ENCODE results near the gene DQX1. TPM values are rescaled to one million over a fixed set of nuclear protein-coding genes. Genes with fewer than 3 reads are reported as not detected.

DQX1 gene
- total and polyA plus RNA-seq, 2 experiments from 2014 or later = not detected

- TF ChIP-seq EZH2phosphoT487 (IDR thresholded peaks at IDR 0.05; ENCODE audit: insufficient read depth, low read depth) = no peak
- TF ChIP-seq EZH2 (IDR thresholded peaks at IDR 0.05; ENCODE audit: insufficient read depth, poor library complexity, severe bottlenecking) = no peak
- peak overlapping the region; percentile 84 for H3K4me2 ChIP-seq (ENCODE audit: unreplicated experiment)
Observed at GRCh38 chr2:74552914-74553811, 27.1 kb upstream of the DQX1 start.

GRCh38 chr2:74551942-74552913, 26.2 kb upstream of the DQX1 start:
- no peaks in the 10 kb centered on the region for H3K9me3 ChIP-seq (ENCODE audit: low read depth)
- TF ChIP-seq EZH2 (IDR thresholded peaks at IDR 0.05; ENCODE audit: insufficient read depth, poor library complexity, severe bottlenecking) = no peak
- TF ChIP-seq EZH2phosphoT487 (IDR thresholded peaks at IDR 0.05; ENCODE audit: insufficient read depth, low read depth) = no peak
- peak overlapping the region; percentile 84 for H3K4me2 ChIP-seq (ENCODE audit: unreplicated experiment)
- peaks cover 32% of the 10 kb centered on the region for H3K4me1 ChIP-seq (ENCODE audit: insufficient read depth)
- H3F3A ChIP-seq (ENCODE audit: insufficient read depth) = peaks cover 12% of the 10 kb centered on the region; the same call in 1 of the 2 replicates
- peak overlapping the region; percentile 87 for H3K27ac ChIP-seq
- no peaks in the 10 kb centered on the region for H4K20me1 ChIP-seq (ENCODE audit: insufficient read depth)
- 89 to 94% methylated on average over 21 of the region's 21 CpGs for WGBS, 2 experiments (ENCODE audit: low coverage in 1 of 2, low lambda C conversion rate in 2 of 2, missing lambda C conversion rate in 2 of 2)
- H3K36me3 ChIP-seq (ENCODE audit: low read depth) = no peaks in the 10 kb centered on the region
- peak overlapping the region; percentile 93; the same call in 1 of the 2 replicates for H2AFZ ChIP-seq
- no peaks in the 10 kb centered on the region for H3K27me3 ChIP-seq (replicated peaks; ENCODE audit: insufficient read depth)
- in situ Hi-C loops (cut with MboI) = no loop called here
- H3K9me2 ChIP-seq (ENCODE audit: insufficient read depth) = no peaks in the 10 kb centered on the region
- peak; percentile 36 for DNase-seq
- H3K4me3 ChIP-seq = peak overlapping the region; percentile 97
- peaks cover 55% of the 10 kb centered on the region for H3K79me2 ChIP-seq (ENCODE audit: insufficient read depth)
- peak overlapping the region; percentile 83 for H3K9ac ChIP-seq

More at GRCh38 chr2:74552914-74553811, 27.1 kb upstream of the DQX1 start:
- peaks cover 55% of the 10 kb centered on the region for H3K79me2 ChIP-seq (ENCODE audit: insufficient read depth)
- no peaks in the 10 kb centered on the region for H3K9me3 ChIP-seq (ENCODE audit: low read depth)
- WGBS, 2 experiments (ENCODE audit: low coverage in 1 of 2, low lambda C conversion rate in 2 of 2, missing lambda C conversion rate in 2 of 2) = 19 to 23% methylated on average over 26 to 27 of the region's 27 CpGs
- H2AFZ ChIP-seq = peak overlapping the region; percentile 93
- in situ Hi-C loops (cut with MboI) = no loop called here
- peaks cover 32% of the 10 kb centered on the region for H3K4me1 ChIP-seq (ENCODE audit: insufficient read depth)
- DNase-seq = peak; percentile 63
- no peaks in the 10 kb centered on the region for H3K27me3 ChIP-seq (replicated peaks; ENCODE audit: insufficient read depth)
- H3K4me3 ChIP-seq = peak overlapping the region; percentile 97
- no peaks in the 10 kb centered on the region for H4K20me1 ChIP-seq (ENCODE audit: insufficient read depth)
- no peaks in the 10 kb centered on the region for H3K9me2 ChIP-seq (ENCODE audit: insufficient read depth)
- no peaks in the 10 kb centered on the region for H3K36me3 ChIP-seq (ENCODE audit: low read depth)
- H3K27ac ChIP-seq = peak overlapping the region; percentile 87
- H3F3A ChIP-seq (ENCODE audit: insufficient read depth) = peaks cover 9% of the 10 kb centered on the region; the same call in 1 of the 2 replicates
- H3K9ac ChIP-seq = peak overlapping the region; percentile 83

GRCh38 chr2:74551530-74551929, 25.5 kb upstream of the DQX1 start:
- no peak overlapping the region for H3K9ac ChIP-seq
- no peaks in the 10 kb centered on the region for H3K36me3 ChIP-seq (ENCODE audit: low read depth)
- H2AFZ ChIP-seq = no peak overlapping the region
- no peak overlapping the region for H3K4me2 ChIP-seq (ENCODE audit: unreplicated experiment)
- H3K79me2 ChIP-seq (ENCODE audit: insufficient read depth) = peaks cover 55% of the 10 kb centered on the region
- peaks cover 32% of the 10 kb centered on the region for H3K4me1 ChIP-seq (ENCODE audit: insufficient read depth)
- H4K20me1 ChIP-seq (ENCODE audit: insufficient read depth) = no peaks in the 10 kb centered on the region
- H3K9me3 ChIP-seq (ENCODE audit: low read depth) = no peaks in the 10 kb centered on the region
- DNase-seq = no peak
- no peaks in the 10 kb centered on the region for H3K27me3 ChIP-seq (replicated peaks; ENCODE audit: insufficient read depth)
- no peaks in the 10 kb centered on the region for H3K9me2 ChIP-seq (ENCODE audit: insufficient read depth)
- no peak overlapping the region for H3K4me3 ChIP-seq
- peaks cover 12% of the 10 kb centered on the region; the same call in 1 of the 2 replicates for H3F3A ChIP-seq (ENCODE audit: insufficient read depth)
- no peak for TF ChIP-seq EZH2phosphoT487 (IDR thresholded peaks at IDR 0.05; ENCODE audit: insufficient read depth, low read depth)
- no peak for TF ChIP-seq EZH2 (IDR thresholded peaks at IDR 0.05; ENCODE audit: insufficient read depth, poor library complexity, severe bottlenecking)
- in situ Hi-C loops (cut with MboI) = no loop called here
- H3K27ac ChIP-seq = no peak overlapping the region

GRCh38 chr2:74550231-74550630, 24.2 kb upstream of the DQX1 start:
- Histone ChIP-seq H3K4me3 (no peak overlapping the region), H3F3A (ENCODE audit: insufficient read depth) (peaks cover 15% of the 10 kb centered on the region; the same call in 1 of the 2 replicates), H3K27me3 (replicated peaks; ENCODE audit: insufficient read depth) (no peaks in the 10 kb centered on the region), H3K36me3 (ENCODE audit: low read depth) (no peaks in the 10 kb centered on the region), H3K9me3 (ENCODE audit: low read depth) (no peaks in the 10 kb centered on the region), H3K9ac (no peak overlapping the region), H4K20me1 (ENCODE audit: insufficient read depth) (no peaks in the 10 kb centered on the region), H3K4me1 (ENCODE audit: insufficient read depth) (peaks cover 32% of the 10 kb centered on the region), H3K4me2 (ENCODE audit: unreplicated experiment) (peak overlapping the region; percentile 78), H3K9me2 (ENCODE audit: insufficient read depth) (no peaks in the 10 kb centered on the region), H3K27ac (no peak overlapping the region), H2AFZ (no peak overlapping the region), H3K79me2 (ENCODE audit: insufficient read depth) (peaks cover 48% of the 10 kb centered on the region)
- no peak for DNase-seq
- WGBS, 2 experiments (ENCODE audit: low coverage in 1 of 2, low lambda C conversion rate in 2 of 2, missing lambda C conversion rate in 2 of 2) = 92 to 93% methylated on average over 7 of the region's 7 CpGs
- in situ Hi-C loops (cut with MboI) = no loop called here
- TF ChIP-seq EZH2 (IDR thresholded peaks at IDR 0.05; ENCODE audit: insufficient read depth, poor library complexity, severe bottlenecking) = no peak
